AG04449 (cell line): ENCODE data around the gene MDH2.
"Not testable (repeated sequence)": the region's sequence is repeated elsewhere in the genome, so short reads cannot be mapped to it uniquely, and the experiment has no call there.

Experiments
- CTCF ChIA-PET: fragments of 350-600 bp; formaldehyde crosslinking; extraction: SDS; loops from one replicate; lab custom pipeline; 2021; ENCODE audit warnings: antibody characterized with exemption; lab: Yijun Ruan, JAX
- POLR2A ChIA-PET: fragments of 400-600, 350-600 bp; formaldehyde crosslinking; extraction: SDS; loops from one replicate; lab custom pipeline; 2020; ENCODE audit warnings: antibody characterized with exemption, inconsistent platforms; lab: Yijun Ruan, JAX
- DNase-seq: peaks from one replicate; pipeline ENCODE4 v3.0.0-alpha.2; 2010; ENCODE audit warnings: low read depth, low spot score
- H3K4me3 ChIP-seq: 2 replicates; pipeline ENCODE4 v1.5.1; 2011; ENCODE audit warnings: low read depth, mild to moderate bottlenecking, control low read depth, low read length
- CTCF ChIP-seq: IDR thresholded peaks from one replicate; pipeline ENCODE4 v1.5.1; 2011; ENCODE audit warnings: mild to moderate bottlenecking, moderate library complexity, low read length, control low read depth, inconsistent platforms; ENCODE audit not compliant: insufficient read depth; ENCODE audit errors: missing control alignments

Gene MDH2

GRCh38 chr7:76073335-76073990 lies 25.6 kb downstream of the MDH2 start:
- TF ChIP-seq CTCF, result no peak
- CTCF ChIA-PET, result interaction anchor here (1.4 kb wide), 1 partner anchor 9 kb away, joined by 3 read pairs; no protein-coding TSS in a partner anchor
- DNase-seq, result no peak
- H3K4me3 ChIP-seq, result no peak overlapping the region
- POLR2A ChIA-PET, result no interaction called here

- no peak for DNase-seq
- H3K4me3 ChIP-seq, result no peak overlapping the region
- no peak for TF ChIP-seq CTCF
- CTCF ChIA-PET, result interaction anchor here (1.3 kb wide), 1 partner anchor 240 kb away, joined by 3 read pairs; no protein-coding TSS in a partner anchor
- POLR2A ChIA-PET, result no interaction called here
Measured at GRCh38 chr7:76074306-76074971, 26.5 kb downstream of the MDH2 start.

- no peak for TF ChIP-seq CTCF
- ChIA-PET CTCF (interaction anchor here (1.3 kb wide), 1 partner anchor 239 kb away, joined by 3 read pairs; no protein-coding TSS in a partner anchor), POLR2A (no interaction called here)
- DNase-seq, result no peak
- no peak overlapping the region for H3K4me3 ChIP-seq
Measured at GRCh38 chr7:76074972-76075370, 27.1 kb downstream of the MDH2 start.

- DNase-seq, result no peak
- H3K4me3 ChIP-seq, result no peak overlapping the region
- TF ChIP-seq CTCF, result no peak
- ChIA-PET CTCF (no interaction called here), POLR2A (no interaction called here)
Measured at GRCh38 chr7:76076995-76077394, 29.1 kb downstream of the MDH2 start.

GRCh38 chr7:76077435-76077834 lies 29.5 kb downstream of the MDH2 start:
- CTCF ChIA-PET, result no interaction called here
- POLR2A ChIA-PET, result no interaction called here
- no peak overlapping the region for H3K4me3 ChIP-seq
- TF ChIP-seq CTCF, result no peak
- DNase-seq, result no peak

- CTCF ChIA-PET, result no interaction called here
- H3K4me3 ChIP-seq, result no peak overlapping the region
- TF ChIP-seq CTCF, result no peak
- POLR2A ChIA-PET, result no interaction called here
- DNase-seq, result no peak
Measured at GRCh38 chr7:76080204-76080603, 32.3 kb downstream of the MDH2 start.

- DNase-seq, POLR2A ChIA-PET, H3K4me3 ChIP-seq: not testable (repeated sequence)
- CTCF ChIA-PET, result interaction anchor here (1.2 kb wide), 1 partner anchor 13 kb away, joined by 3 read pairs; no protein-coding TSS in a partner anchor
Measured at GRCh38 chr7:76084115-76084514, 36.2 kb downstream of the MDH2 start.
